RWPE2 (cell line): ENCODE data around the gene MST1.

Source experiments
- ATAC-seq: fragments of 200-7000 bp; cut with Tn5 transposase; 3 replicates; pipeline ENCODE4 v1.9.1; 2021; ENCODE audit warnings: low read depth
- DNase-seq: peaks from one replicate; pipeline ENCODE4 v3.0.0-alpha.2; 2020; ENCODE audit warnings: low spot score
- H3K27ac ChIP-seq: fragments of 450-650 bp; 2 replicates; pipeline ENCODE4 v1.5.1; 2017; ENCODE audit warnings: mild to moderate bottlenecking; ENCODE audit not compliant: poor library complexity, severe bottlenecking
- H3K27me3 ChIP-seq: fragments of 250-450 bp; sonication (Bioruptor Pico); 2 replicates; pipeline ENCODE4 v1.5.1; 2021; ENCODE audit warnings: mild to moderate bottlenecking, moderate library complexity; ENCODE audit not compliant: insufficient read depth, poor library complexity, severe bottlenecking
- H3K36me3 ChIP-seq: fragments of 250-450 bp; sonication (Bioruptor Pico); 2 replicates; pipeline ENCODE4 v1.5.1; 2020; ENCODE audit warnings: low read depth, mild to moderate bottlenecking, moderate library complexity
- H3K4me1 ChIP-seq: fragments of 250-450 bp; sonication (Bioruptor Pico); 2 replicates; pipeline ENCODE4 v1.5.1; 2021; ENCODE audit warnings: mild to moderate bottlenecking, moderate library complexity; ENCODE audit not compliant: insufficient read depth, poor library complexity, severe bottlenecking
- H3K4me3 ChIP-seq: fragments of 250-450 bp; sonication (Bioruptor Pico); 2 replicates; pipeline ENCODE4 v1.5.1; 2021; ENCODE audit warnings: mild to moderate bottlenecking, moderate library complexity; ENCODE audit not compliant: severe bottlenecking
- H3K9me3 ChIP-seq: fragments of 250-450 bp; sonication (Bioruptor Pico); 2 replicates; pipeline ENCODE4 v1.5.1; 2021; ENCODE audit warnings: mild to moderate bottlenecking, moderate library complexity; ENCODE audit not compliant: severe bottlenecking
- TF ChIP-seq, protein P1 (sequence below): fragments of 450-650 bp; IDR thresholded peaks from one replicate; pipeline ENCODE4 v1.5.1; 2017; ENCODE audit warnings: mild to moderate bottlenecking, moderate library complexity; ENCODE audit not compliant: poor library complexity, severe bottlenecking

Gene MST1

DNA sequence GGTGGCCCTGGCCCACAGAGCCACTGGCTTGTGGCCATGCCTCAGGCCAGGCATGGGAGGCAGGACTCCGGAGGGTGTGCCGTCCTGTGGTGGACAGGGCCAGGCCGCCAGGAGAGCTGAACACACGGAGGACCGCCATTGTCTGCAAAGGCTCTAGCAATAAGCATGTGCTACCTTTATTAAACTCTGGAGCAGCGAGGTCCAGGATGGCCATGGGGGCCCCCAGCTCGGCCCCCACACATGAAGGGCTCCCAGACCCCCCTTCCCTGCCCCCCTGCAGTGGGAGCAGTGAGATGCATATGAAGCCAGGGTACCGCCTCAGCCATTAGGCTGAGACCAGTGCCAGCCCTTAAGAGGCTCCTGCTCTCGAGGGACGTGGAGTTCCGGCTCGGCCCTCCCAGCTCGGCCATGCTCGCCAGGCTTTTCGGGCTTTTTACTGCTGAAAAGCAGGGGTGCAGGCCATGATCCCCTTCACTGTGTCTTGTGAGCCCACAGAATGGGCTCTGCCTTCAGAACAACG is 27.5 kb upstream of the MST1 start:
- ATAC-seq: no peak
- H3K4me1 ChIP-seq: no peaks in the 10 kb centered on the region
- H3K27me3 ChIP-seq: no peaks in the 10 kb centered on the region
- TF ChIP-seq, protein P1, sequence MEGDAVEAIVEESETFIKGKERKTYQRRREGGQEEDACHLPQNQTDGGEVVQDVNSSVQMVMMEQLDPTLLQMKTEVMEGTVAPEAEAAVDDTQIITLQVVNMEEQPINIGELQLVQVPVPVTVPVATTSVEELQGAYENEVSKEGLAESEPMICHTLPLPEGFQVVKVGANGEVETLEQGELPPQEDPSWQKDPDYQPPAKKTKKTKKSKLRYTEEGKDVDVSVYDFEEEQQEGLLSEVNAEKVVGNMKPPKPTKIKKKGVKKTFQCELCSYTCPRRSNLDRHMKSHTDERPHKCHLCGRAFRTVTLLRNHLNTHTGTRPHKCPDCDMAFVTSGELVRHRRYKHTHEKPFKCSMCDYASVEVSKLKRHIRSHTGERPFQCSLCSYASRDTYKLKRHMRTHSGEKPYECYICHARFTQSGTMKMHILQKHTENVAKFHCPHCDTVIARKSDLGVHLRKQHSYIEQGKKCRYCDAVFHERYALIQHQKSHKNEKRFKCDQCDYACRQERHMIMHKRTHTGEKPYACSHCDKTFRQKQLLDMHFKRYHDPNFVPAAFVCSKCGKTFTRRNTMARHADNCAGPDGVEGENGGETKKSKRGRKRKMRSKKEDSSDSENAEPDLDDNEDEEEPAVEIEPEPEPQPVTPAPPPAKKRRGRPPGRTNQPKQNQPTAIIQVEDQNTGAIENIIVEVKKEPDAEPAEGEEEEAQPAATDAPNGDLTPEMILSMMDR: no peak
- H3K4me3 ChIP-seq: no peak overlapping the region
- H3K27ac ChIP-seq: no peak overlapping the region
- H3K9me3 ChIP-seq: no peaks in the 10 kb centered on the region
- peak; percentile 47 for DNase-seq
- peaks cover 14% of the 10 kb centered on the region for H3K36me3 ChIP-seq

DNA sequence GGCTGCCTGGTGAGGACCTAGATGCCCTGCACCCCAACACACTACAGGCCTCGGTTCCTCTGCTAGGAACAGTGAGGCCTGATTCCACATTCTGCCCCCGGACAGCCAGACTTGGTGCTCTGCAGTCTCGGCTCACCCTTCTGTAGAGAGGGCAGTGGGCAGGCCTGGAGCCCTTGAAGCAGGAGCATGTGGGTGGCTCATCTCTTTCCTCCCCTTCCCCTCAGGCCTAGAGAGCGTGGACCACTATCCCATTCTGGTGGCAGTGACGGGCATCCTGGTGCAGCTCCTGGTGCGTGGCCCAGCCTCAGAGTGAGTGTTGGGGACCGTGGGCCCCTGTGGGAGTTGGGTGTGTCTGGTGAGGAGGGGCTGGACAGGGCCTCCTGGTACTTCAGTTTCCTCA is 26.9 kb upstream of the MST1 start:
- Histone ChIP-seq H3K36me3 (peaks cover 8% of the 10 kb centered on the region), H3K9me3 (no peaks in the 10 kb centered on the region), H3K4me3 (no peak overlapping the region), H3K27me3 (no peaks in the 10 kb centered on the region), H3K4me1 (no peaks in the 10 kb centered on the region), H3K27ac (no peak overlapping the region)
- TF ChIP-seq, protein P1: no peak
- DNase-seq (no peak), ATAC-seq (no peak)

DNA sequence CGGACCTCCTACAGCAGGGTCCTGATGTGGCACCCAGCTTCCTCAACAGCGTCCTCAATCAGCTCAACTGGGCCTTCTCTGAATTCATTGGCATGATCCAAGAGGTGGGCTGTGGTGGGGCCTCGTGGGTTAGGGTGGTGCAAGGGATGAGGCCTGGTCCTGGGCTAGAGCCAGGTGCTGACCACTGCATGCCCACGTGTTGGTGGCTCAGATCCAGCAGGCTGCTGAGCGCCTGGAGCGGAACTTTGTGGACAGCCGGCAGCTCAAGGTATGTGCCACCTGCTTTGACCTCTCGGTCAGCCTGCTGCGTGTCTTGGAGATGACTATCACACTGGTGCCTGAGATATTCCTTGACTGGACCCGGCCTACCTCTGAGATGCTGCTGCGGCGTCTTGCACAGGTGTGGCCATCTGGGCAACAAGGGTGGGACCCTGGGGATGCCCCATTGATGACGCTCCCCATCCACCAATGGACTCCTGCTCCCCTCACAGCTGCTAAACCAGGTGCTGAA is 26.4 kb upstream of the MST1 start:
- Histone ChIP-seq H3K4me1 (no peaks in the 10 kb centered on the region), H3K9me3 (no peaks in the 10 kb centered on the region), H3K27ac (no peak overlapping the region), H3K4me3 (no peak overlapping the region), H3K36me3 (peaks cover 3% of the 10 kb centered on the region), H3K27me3 (no peaks in the 10 kb centered on the region)
- DNase-seq: no peak
- ATAC-seq: no peak
- TF ChIP-seq, protein P1: no peak

DNA sequence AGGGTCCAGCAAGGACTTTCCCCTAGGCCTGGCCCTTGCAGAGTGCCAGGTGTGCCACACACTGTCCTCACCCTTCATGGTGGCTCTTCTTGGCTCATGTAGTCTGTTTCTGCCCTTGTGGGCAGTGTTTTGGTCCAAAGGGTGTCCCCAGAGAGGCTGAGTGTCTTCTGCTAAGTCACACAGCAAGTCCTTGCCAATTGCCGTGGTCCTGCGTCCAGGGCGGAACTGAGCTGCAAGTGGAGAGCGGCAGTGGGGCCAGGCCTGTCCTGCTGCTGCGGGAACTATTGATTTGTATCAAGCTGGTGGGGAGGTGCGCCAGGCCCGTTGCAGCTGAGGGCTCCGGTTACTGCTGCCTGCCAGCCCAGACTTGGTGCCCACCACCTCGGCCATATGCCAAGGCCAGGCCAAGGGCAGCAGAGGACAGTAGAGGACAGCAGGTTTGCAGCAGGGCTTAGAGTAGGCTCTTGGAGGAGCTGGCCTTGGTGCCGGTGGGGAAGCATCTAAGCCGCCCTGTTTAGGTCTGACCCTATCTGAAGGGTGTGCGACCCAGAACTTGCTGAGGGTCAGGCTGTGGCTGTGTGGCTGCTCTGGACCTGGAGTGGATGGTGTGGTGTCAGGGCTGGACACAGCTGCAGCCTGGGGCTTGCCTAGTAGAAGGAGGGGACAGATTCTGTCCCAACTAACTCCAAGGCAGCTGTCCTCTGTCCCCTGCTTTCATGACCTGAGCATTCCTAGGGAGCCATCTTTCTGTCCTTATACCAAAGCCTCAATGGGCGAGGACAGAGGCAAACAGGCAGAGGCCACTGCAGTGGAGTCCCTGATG is 25.7 kb upstream of the MST1 start:
- Histone ChIP-seq H3K27ac (no peak overlapping the region), H3K4me3 (no peak overlapping the region), H3K9me3 (no peaks in the 10 kb centered on the region), H3K27me3 (no peaks in the 10 kb centered on the region), H3K4me1 (no peaks in the 10 kb centered on the region), H3K36me3 (no peaks in the 10 kb centered on the region; the same call in 1 of the 2 replicates)
- DNase-seq: peak; percentile 48
- no peak for ATAC-seq
- TF ChIP-seq, protein P1: no peak
